Ovary (tissue), 3 donors: ENCODE results near the gene ATP6V0B.
A peak's percentile ranks its signal among the peaks of the same experiment; 100 is the strongest.

Experiments
- CTCF ChIP-seq, 3 donors: fragments of 450-650 bp in 2 of 3; fragments of 200-600 bp in 1 of 3; IDR thresholded peaks; one replicate each; pipeline versions ENCODE4 v1.5.1 to v1.8.0; 2016 to 2022; ENCODE audit warnings: antibody characterized with exemption in 3 of 3, mild to moderate bottlenecking in 1 of 3
- EP300 ChIP-seq: sonication (generic); formaldehyde crosslinking; IDR thresholded peaks from one replicate; pipeline ENCODE4 v1.6.1; 2017; ENCODE audit warnings: antibody characterized with exemption
- POLR2A ChIP-seq: fragments of 450-650 bp; IDR thresholded peaks from one replicate; pipeline ENCODE4 v1.6.1; 2017; ENCODE audit warnings: antibody characterized with exemption, mild to moderate bottlenecking, moderate library complexity
- donor health status: DM: no; HTN: no; CAD: no.

- TF ChIP-seq CTCF (IDR thresholded peaks at IDR 0.05) (peak in 1 of 3 donors; percentile 21), POLR2A (no peak), EP300 (no peak)
Observed at GRCh38 chr1:43969746-43970466, 4.9 kb upstream of the ATP6V0B start, which contains the start of gene DPH2.
